ENCODE data around the gene KATNIP.

Gene KATNIP

GRCh38 chr16:27506771-27507170 is 43.2 kb upstream of the KATNIP start:
- Histone ChIP-seq H4K20me1 (ENCODE audit: insufficient read depth) (no peaks in the 10 kb centered on the region), H3K4me3 (IDR thresholded peaks at IDR 0.05; ENCODE audit: insufficient read depth, low read depth, low read length) (no peak overlapping the region), H3K27ac (no peak overlapping the region), H3K36me3 (ENCODE audit: insufficient read depth) (peaks cover 6% of the 10 kb centered on the region; the same call in 1 of the 2 replicates), H2AFZ (ENCODE audit: low read depth) (no peak overlapping the region), H3K79me2 (ENCODE audit: insufficient read depth, low read depth) (no peaks in the 10 kb centered on the region), H3K4me2 (no peak overlapping the region), H3K4me1 (ENCODE audit: low read depth, poor library complexity, severe bottlenecking) (no peaks in the 10 kb centered on the region), H3K27me3 (ENCODE audit: insufficient read depth, low read depth) (no peaks in the 10 kb centered on the region), H3K9ac (no peak overlapping the region)
- TF ChIP-seq CTCF (conservative IDR thresholded peaks at IDR 0.05; ENCODE audit: low read depth, low read length): no peak

- Histone ChIP-seq H2AFZ (ENCODE audit: low read depth) (no peak overlapping the region), H3K4me3 (IDR thresholded peaks at IDR 0.05; ENCODE audit: insufficient read depth, low read depth, low read length) (no peak overlapping the region), H3K27ac (no peak overlapping the region), H3K4me1 (ENCODE audit: low read depth, poor library complexity, severe bottlenecking) (no peaks in the 10 kb centered on the region), H4K20me1 (ENCODE audit: insufficient read depth) (no peaks in the 10 kb centered on the region), H3K9ac (no peak overlapping the region), H3K4me2 (no peak overlapping the region), H3K27me3 (ENCODE audit: insufficient read depth, low read depth) (no peaks in the 10 kb centered on the region), H3K36me3 (ENCODE audit: insufficient read depth) (peaks cover 6% of the 10 kb centered on the region; the same call in 1 of the 2 replicates), H3K79me2 (ENCODE audit: insufficient read depth, low read depth) (no peaks in the 10 kb centered on the region)
- TF ChIP-seq CTCF (conservative IDR thresholded peaks at IDR 0.05; ENCODE audit: low read depth, low read length): no peak
Measured at GRCh38 chr16:27508476-27508875, 41.5 kb upstream of the KATNIP start.

GRCh38 chr16:27511657-27512448 is 38.1 kb upstream of the KATNIP start:
- Histone ChIP-seq H3K27ac (no peak overlapping the region), H3K4me2 (no peak overlapping the region), H4K20me1 (ENCODE audit: insufficient read depth) (no peaks in the 10 kb centered on the region), H3K79me2 (ENCODE audit: insufficient read depth, low read depth) (no peaks in the 10 kb centered on the region), H3K4me3 (IDR thresholded peaks at IDR 0.05; ENCODE audit: insufficient read depth, low read depth, low read length) (no peak overlapping the region), H2AFZ (ENCODE audit: low read depth) (no peak overlapping the region), H3K9ac (no peak overlapping the region), H3K4me1 (ENCODE audit: low read depth, poor library complexity, severe bottlenecking) (no peaks in the 10 kb centered on the region), H3K36me3 (ENCODE audit: insufficient read depth) (no peaks in the 10 kb centered on the region), H3K27me3 (ENCODE audit: insufficient read depth, low read depth) (no peaks in the 10 kb centered on the region)
- no peak for TF ChIP-seq CTCF (conservative IDR thresholded peaks at IDR 0.05; ENCODE audit: low read depth, low read length)

GRCh38 chr16:27514806-27515205 is 35.1 kb upstream of the KATNIP start:
- H2AFZ ChIP-seq (ENCODE audit: low read depth): no peak overlapping the region
- H3K79me2 ChIP-seq (ENCODE audit: insufficient read depth, low read depth): no peaks in the 10 kb centered on the region
- H3K36me3 ChIP-seq (ENCODE audit: insufficient read depth): no peaks in the 10 kb centered on the region
- no peaks in the 10 kb centered on the region for H3K4me1 ChIP-seq (ENCODE audit: low read depth, poor library complexity, severe bottlenecking)
- TF ChIP-seq CTCF (conservative IDR thresholded peaks at IDR 0.05; ENCODE audit: low read depth, low read length): no peak
- no peaks in the 10 kb centered on the region for H4K20me1 ChIP-seq (ENCODE audit: insufficient read depth)
- H3K4me3 ChIP-seq (IDR thresholded peaks at IDR 0.05; ENCODE audit: insufficient read depth, low read depth, low read length): no peak overlapping the region
- no peaks in the 10 kb centered on the region for H3K27me3 ChIP-seq (ENCODE audit: insufficient read depth, low read depth)
- no peak overlapping the region for H3K4me2 ChIP-seq
- H3K27ac ChIP-seq: no peak overlapping the region
- no peak overlapping the region for H3K9ac ChIP-seq

All from KMS-11 (cell line).